Measurements from ENCODE around the gene LCP1. TPM values are rescaled to one million over a fixed set of nuclear protein-coding genes. Genes with fewer than 3 reads are reported as not detected.
A peak's percentile ranks its signal among the peaks of the same experiment; 100 is the strongest.

LCP1 gene
- total RNA-seq, 3 donors from 2014 or later (not counting 1 experiment from before 2014, with no cell fraction given): 1,088 to 1,116 (median 1,113) TPM

- peak overlapping the region; percentile 95 for H3K4me3 Mint-ChIP-seq
- H3K27ac Mint-ChIP-seq: peak overlapping the region; percentile 84 to 96
- peaks cover 27% of the 10 kb centered on the region for H3K36me3 ChIP-seq (ENCODE audit: control insufficient read depth, insufficient read depth, low read length)
- H3K27me3 Mint-ChIP-seq (ENCODE audit: low read depth in 2 of 2): no peaks in the 10 kb centered on the region
- peak overlapping the region; percentile 70 for H3K27ac ChIP-seq (ENCODE audit: low read length)
- H3K27me3 ChIP-seq (ENCODE audit: control insufficient read depth, insufficient read depth, low read length): no peaks in the 10 kb centered on the region
- WGBS (ENCODE audit: insufficient coverage): 8% methylated on average over 8 of the region's 8 CpGs
- DNase-seq: peak; percentile 50 to 83
- no peak for TF ChIP-seq CTCF (IDR thresholded peaks at IDR 0.05)
- peaks cover 93 to 94% of the 10 kb centered on the region in 2 donors for H3K4me1 Mint-ChIP-seq
- H3K9me3 ChIP-seq (ENCODE audit: control insufficient read depth, insufficient read depth, low read length): no peaks in the 10 kb centered on the region
- no peak overlapping the region for H3K4me3 ChIP-seq (ENCODE audit: low read length)
- H3K9me3 Mint-ChIP-seq: no peaks in the 10 kb centered on the region
- H3K4me1 ChIP-seq (ENCODE audit: control insufficient read depth, insufficient read depth, low read length): peaks cover 69% of the 10 kb centered on the region
- intact Hi-C loops (cut with micrococcal nuclease): loop anchor here (1.0 to 5.0 kb wide), 3 partner anchors 9 to 41 kb away; no protein-coding TSS in a partner anchor
- H3K36me3 Mint-ChIP-seq: no peaks in the 10 kb centered on the region
- ATAC-seq: peak; percentile 57 to 84 (median 73)
Observed at GRCh38 chr13:46168341-46168740, 13.6 kb downstream of the LCP1 start.

DNA sequence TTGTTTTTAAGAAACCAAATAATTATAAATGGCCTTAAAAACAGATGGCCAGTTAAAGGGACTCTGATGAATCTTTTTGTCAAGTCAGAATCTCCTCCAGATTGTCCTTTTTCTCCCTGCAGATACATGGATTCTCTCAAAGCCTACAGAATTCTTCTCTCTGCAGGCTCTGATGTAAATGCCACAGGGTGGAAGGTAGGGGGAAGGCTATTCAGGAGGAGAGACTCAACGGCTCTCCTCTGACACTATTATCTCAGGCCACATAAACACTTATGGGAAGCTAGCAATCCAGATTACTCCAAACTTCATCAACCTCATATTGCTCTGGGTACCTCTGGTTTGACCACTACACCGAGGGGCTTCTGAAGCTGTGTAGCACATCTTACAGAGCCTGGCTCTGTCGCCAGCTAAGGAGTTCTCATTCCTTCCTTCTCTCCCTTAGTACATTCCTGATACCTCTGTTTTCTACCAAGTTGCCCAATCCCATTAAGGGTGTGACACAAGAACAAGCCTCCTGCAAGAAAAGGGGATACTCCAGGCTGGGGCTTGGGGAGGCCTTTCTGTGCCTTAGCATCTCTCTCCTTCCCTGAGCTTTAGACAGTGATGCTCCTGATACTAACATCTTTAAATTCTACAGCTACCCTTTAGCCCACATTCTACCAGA lies 14.9 kb downstream of the LCP1 start:
- H3K27me3 Mint-ChIP-seq (ENCODE audit: low read depth in 2 of 2): no peaks in the 10 kb centered on the region
- H3K36me3 Mint-ChIP-seq: no peaks in the 10 kb centered on the region
- H3K36me3 ChIP-seq (ENCODE audit: control insufficient read depth, insufficient read depth, low read length): peaks cover 24% of the 10 kb centered on the region

GRCh38 chr13:46166224-46166584 lies 15.8 kb downstream of the LCP1 start:
- H3K27ac ChIP-seq (ENCODE audit: low read length): peak overlapping the region; percentile 36
- no peaks in the 10 kb centered on the region for H3K36me3 Mint-ChIP-seq
- H3K4me3 ChIP-seq (ENCODE audit: low read length): no peak overlapping the region
- peak in 1 of 2 donors; percentile 33 for DNase-seq
- H3K27ac Mint-ChIP-seq: peak overlapping the region; percentile 84 to 96
- peaks cover 83 to 84% of the 10 kb centered on the region in 2 donors for H3K4me1 Mint-ChIP-seq
- intact Hi-C loops (cut with micrococcal nuclease): loop anchor here (5.0 kb wide), 1 partner anchor 39 kb away; no protein-coding TSS in a partner anchor
- no peaks in the 10 kb centered on the region for H3K27me3 ChIP-seq (ENCODE audit: control insufficient read depth, insufficient read depth, low read length)
- 22% methylated on average over 1 of the region's 1 CpG for WGBS (ENCODE audit: insufficient coverage)
- peak overlapping the region; percentile 80 for H3K4me3 Mint-ChIP-seq
- no peaks in the 10 kb centered on the region for H3K27me3 Mint-ChIP-seq (ENCODE audit: low read depth in 2 of 2)
- no peak for TF ChIP-seq CTCF (IDR thresholded peaks at IDR 0.05)
- no peaks in the 10 kb centered on the region for H3K9me3 ChIP-seq (ENCODE audit: control insufficient read depth, insufficient read depth, low read length)
- no peaks in the 10 kb centered on the region for H3K9me3 Mint-ChIP-seq
- H3K36me3 ChIP-seq (ENCODE audit: control insufficient read depth, insufficient read depth, low read length): peaks cover 29% of the 10 kb centered on the region
- H3K4me1 ChIP-seq (ENCODE audit: control insufficient read depth, insufficient read depth, low read length): peaks cover 59% of the 10 kb centered on the region
- ATAC-seq: no peak

More for the DNA sequence above, 14.9 kb downstream of the LCP1 start:
- Histone ChIP-seq H3K27ac (ENCODE audit: low read length) (peak overlapping the region; percentile 12), H3K4me1 (ENCODE audit: control insufficient read depth, insufficient read depth, low read length) (peaks cover 67% of the 10 kb centered on the region), H3K27me3 (ENCODE audit: control insufficient read depth, insufficient read depth, low read length) (no peaks in the 10 kb centered on the region), H3K4me3 (ENCODE audit: low read length) (no peak overlapping the region), H3K9me3 (ENCODE audit: control insufficient read depth, insufficient read depth, low read length) (no peaks in the 10 kb centered on the region)
- Mint-ChIP-seq H3K9me3 (no peaks in the 10 kb centered on the region), H3K4me1 (peaks cover 83 to 84% of the 10 kb centered on the region in 2 donors), H3K4me3 (peak overlapping the region; percentile 95), H3K27ac (peak overlapping the region; percentile 84 to 96)
- peak in 1 of 2 donors; percentile 18 for DNase-seq
- WGBS (ENCODE audit: insufficient coverage): 26% methylated on average over 3 of the region's 3 CpGs
- ATAC-seq: no peak
- no peak for TF ChIP-seq CTCF (IDR thresholded peaks at IDR 0.05)
- intact Hi-C loops (cut with micrococcal nuclease): loop anchor here (5.0 kb wide), 1 partner anchor 40 kb away; no protein-coding TSS in a partner anchor
